Lung (tissue), 13 donors: ENCODE data around the gene ADNP. TPM values are rescaled to one million over a fixed set of nuclear protein-coding genes. Genes with fewer than 3 reads are reported as not detected.

Source experiments
- ATAC-seq: fragments of 200-7000 bp; cut with Tn5 transposase; one replicate; pipeline ENCODE4 v1.9.1; 2020; ENCODE audit warnings: moderate number of reproducible peaks; ENCODE audit not compliant: insufficient read depth, low FRiP score
- DNase-seq, 3 donors: peaks; one replicate each; pipeline ENCODE4 v3.0.0-alpha.2; 2013 to 2017
- H3K27ac ChIP-seq, 2 donors: one replicate each; pipeline ENCODE4 v1.5.1; 2013; ENCODE audit warnings: mild to moderate bottlenecking in 2 of 2, moderate library complexity in 2 of 2, control low read depth in 1 of 2, inconsistent platforms in 1 of 2, low read depth in 1 of 2, low read length in 1 of 2
- H3K27me3 ChIP-seq, 3 donors: one replicate each; pipeline ENCODE4 v1.5.1; 2013; ENCODE audit warnings: low read length in 2 of 3; ENCODE audit not compliant: control insufficient read depth in 3 of 3, insufficient read depth in 3 of 3
- H3K36me3 ChIP-seq, 4 donors: one replicate each; pipeline ENCODE4 v1.5.1; 2013; ENCODE audit warnings: low read length in 4 of 4, mild to moderate bottlenecking in 1 of 4, moderate library complexity in 1 of 4; ENCODE audit not compliant: control insufficient read depth in 4 of 4, insufficient read depth in 4 of 4
- H3K4me1 ChIP-seq, 5 donors: one replicate each; pipeline ENCODE4 v1.5.1; 2013; ENCODE audit warnings: low read length in 5 of 5, mild to moderate bottlenecking in 2 of 5, moderate library complexity in 1 of 5; ENCODE audit not compliant: control insufficient read depth in 5 of 5, insufficient read depth in 5 of 5
- H3K4me3 ChIP-seq: one replicate; pipeline ENCODE4 v1.5.1; 2013; ENCODE audit warnings: mild to moderate bottlenecking, control low read depth, moderate library complexity
- H3K9ac ChIP-seq, 2 donors: one replicate each; pipeline ENCODE4 v1.5.1; 2013; ENCODE audit warnings: low read length in 2 of 2, control low read depth in 1 of 2; ENCODE audit not compliant: insufficient read depth in 1 of 2
- H3K9me3 ChIP-seq, 4 donors: one replicate each; pipeline ENCODE4 v1.5.1; 2013; ENCODE audit warnings: low read length in 3 of 4, mild to moderate bottlenecking in 1 of 4, moderate library complexity in 1 of 4; ENCODE audit not compliant: control insufficient read depth in 4 of 4, insufficient read depth in 3 of 4
- WGBS, 2 donors: extraction: QIAGEN DNeasy Blood & Tissue Kit; methylation state at CpG; one replicate each; pipeline ENCODE4 v1.1.7; 2013; 5-methylcytosine and 5-hydroxymethylcytosine counted together
- polyA plus RNA-seq, 2 donors: library from polyadenylated mRNA; stranded (reverse); fragments of 200-250 nt; gene quantifications; one replicate each; pipeline ENCODE4 v1.2.1, GENCODE V29; 2013
- small RNA-seq: library from RNA; depleted of rRNA; stranded (forward); fragments of <200 nt; gene quantifications from one replicate; pipeline ENCODE3, GENCODE V24; 2014; ENCODE audit warnings: low replicate concordance
- total RNA-seq, 2 donors: library from RNA; depleted of rRNA in 1 of 2; stranded (reverse); fragments of >200 nt in 1 of 2; gene quantifications; one replicate each; pipeline ENCODE4 v1.2.1, GENCODE V29; 2014 to 2021
- TF ChIP-seq, protein P1 (sequence below): IDR thresholded peaks from 2 replicates; pipeline ENCODE4 v1.5.1; 2012; ENCODE audit warnings: mild to moderate bottlenecking; ENCODE audit errors: control extremely low read depth, extremely low read depth
- donor health status: control.
- donor health status: control.
- donor health status: Bipolar disorder and iron deficiency.
- donor health status: healthy.
- donor health status: DM: yes; HTN: yes; CAD: no.

Gene ADNP
- total and polyA plus RNA-seq, 4 donors: 18.0 to 81.5 (median 41.5) TPM

GRCh38 chr20:50844430-50845100, 86.7 kb downstream of the ADNP start:
- peaks cover 0 to 11% (median 4%) of the 10 kb centered on the region in 5 donors for H3K4me1 ChIP-seq
- no peak for DNase-seq
- H3K27me3 ChIP-seq: no peaks in the 10 kb centered on the region
- no peaks in the 10 kb centered on the region for H3K9me3 ChIP-seq
- ATAC-seq: no peak
- no peak overlapping the region for H3K4me3 ChIP-seq
- TF ChIP-seq, protein P1, sequence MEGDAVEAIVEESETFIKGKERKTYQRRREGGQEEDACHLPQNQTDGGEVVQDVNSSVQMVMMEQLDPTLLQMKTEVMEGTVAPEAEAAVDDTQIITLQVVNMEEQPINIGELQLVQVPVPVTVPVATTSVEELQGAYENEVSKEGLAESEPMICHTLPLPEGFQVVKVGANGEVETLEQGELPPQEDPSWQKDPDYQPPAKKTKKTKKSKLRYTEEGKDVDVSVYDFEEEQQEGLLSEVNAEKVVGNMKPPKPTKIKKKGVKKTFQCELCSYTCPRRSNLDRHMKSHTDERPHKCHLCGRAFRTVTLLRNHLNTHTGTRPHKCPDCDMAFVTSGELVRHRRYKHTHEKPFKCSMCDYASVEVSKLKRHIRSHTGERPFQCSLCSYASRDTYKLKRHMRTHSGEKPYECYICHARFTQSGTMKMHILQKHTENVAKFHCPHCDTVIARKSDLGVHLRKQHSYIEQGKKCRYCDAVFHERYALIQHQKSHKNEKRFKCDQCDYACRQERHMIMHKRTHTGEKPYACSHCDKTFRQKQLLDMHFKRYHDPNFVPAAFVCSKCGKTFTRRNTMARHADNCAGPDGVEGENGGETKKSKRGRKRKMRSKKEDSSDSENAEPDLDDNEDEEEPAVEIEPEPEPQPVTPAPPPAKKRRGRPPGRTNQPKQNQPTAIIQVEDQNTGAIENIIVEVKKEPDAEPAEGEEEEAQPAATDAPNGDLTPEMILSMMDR: no peak
- WGBS, 2 donors: 91 to 95% methylated on average over 9 of the region's 9 CpGs
- no peak overlapping the region for H3K9ac ChIP-seq
- H3K36me3 ChIP-seq: no peaks in the 10 kb centered on the region
- no peak overlapping the region for H3K27ac ChIP-seq

- H3K36me3 ChIP-seq: no peaks in the 10 kb centered on the region
- peaks cover 0 to 5% (median 3%) of the 10 kb centered on the region in 5 donors for H3K4me1 ChIP-seq
- WGBS, 2 donors: 85 to 93% methylated on average over 9 of the region's 9 CpGs
- H3K27me3 ChIP-seq: no peaks in the 10 kb centered on the region
- TF ChIP-seq, protein P1: no peak
- H3K4me3 ChIP-seq: no peak overlapping the region
- H3K9ac ChIP-seq: no peak overlapping the region
- no peak overlapping the region for H3K27ac ChIP-seq
- no peaks in the 10 kb centered on the region for H3K9me3 ChIP-seq
- ATAC-seq: no peak
- DNase-seq: no peak
These were observed 87.6 kb downstream of the ADNP start for GRCh38 chr20:50843331-50844276.

DNA sequence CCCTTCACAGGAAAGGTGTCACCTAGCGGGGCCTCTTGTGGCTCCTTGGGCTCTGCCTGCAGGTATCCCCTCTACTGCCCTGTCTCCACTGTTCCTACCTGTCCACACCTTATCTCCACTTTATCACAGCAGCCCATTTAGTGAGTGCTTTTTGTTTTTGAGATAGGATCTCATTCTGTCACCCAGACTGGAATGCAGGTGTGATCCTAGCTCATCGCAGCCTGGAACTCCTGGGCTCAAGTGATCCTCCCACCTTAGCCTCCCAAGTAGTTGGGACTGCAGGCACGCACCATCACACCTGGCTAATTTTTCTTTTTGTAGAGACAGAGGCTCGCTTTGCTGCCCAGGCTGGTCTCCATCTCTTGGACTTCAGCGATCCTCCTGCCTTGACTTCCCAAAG, 88.4 kb downstream of the ADNP start:
- no peak overlapping the region for H3K9ac ChIP-seq
- H3K4me3 ChIP-seq: no peak overlapping the region
- TF ChIP-seq, protein P1: no peak
- no peaks in the 10 kb centered on the region for H3K27me3 ChIP-seq
- no peak overlapping the region for H3K27ac ChIP-seq
- H3K9me3 ChIP-seq: no peaks in the 10 kb centered on the region
- WGBS, 2 donors: 93 to 98% methylated on average over 5 of the region's 5 CpGs
- peaks cover 0 to 5% (median 0%) of the 10 kb centered on the region in 5 donors for H3K4me1 ChIP-seq
- DNase-seq: no peak
- no peak for ATAC-seq
- H3K36me3 ChIP-seq: no peaks in the 10 kb centered on the region

Small RNAs within 50 kb of the gene (small RNA-seq; reads per million reads assigned to genes)
- not detected for gene TMSB4XP6

Other genes with a start within 250 kb of the ADNP start
- 1 to 10 TPM; 4.3 to 7.9 TPM for gene RIPOR3, start 239.9 kb downstream of the ADNP start, total RNA-seq
- gene RIPOR3, start 239.9 kb downstream of the ADNP start, polyA plus RNA-seq: 1 to 10 TPM; 7.4 to 9.9 TPM
- 10 to 100 TPM; 38.1 to 41.8 TPM for gene PARD6B, start 199.9 kb downstream of the ADNP start, total RNA-seq
- gene PARD6B, start 199.9 kb downstream of the ADNP start, polyA plus RNA-seq: 10 to 100 TPM in 1 of 2 donors, 1 to 10 TPM in 1; 2.0 to 13.4 TPM
- gene BCAS4, start 136.4 kb downstream of the ADNP start, total RNA-seq: 1 to 10 TPM; 4.7 to 5.7 TPM
- 1 to 10 TPM; 4.3 to 5.3 TPM for gene BCAS4, start 136.4 kb downstream of the ADNP start, polyA plus RNA-seq
- gene DPM1, start 27.1 kb upstream of the ADNP start, total RNA-seq: 10 to 100 TPM; 32.2 to 34.5 TPM
- gene DPM1, start 27.1 kb upstream of the ADNP start, polyA plus RNA-seq: 10 to 100 TPM; 27.9 to 57.3 TPM
- 1 to 10 TPM; 3.3 to 5.9 TPM for gene MOCS3, start 27.4 kb upstream of the ADNP start, total RNA-seq
- gene MOCS3, start 27.4 kb upstream of the ADNP start, polyA plus RNA-seq: 1 to 10 TPM; 1.8 to 3.4 TPM
- gene KCNG1, start 91.7 kb upstream of the ADNP start, total RNA-seq: under 1 TPM; 0.31 to 0.54 TPM
- under 1 TPM; 0.14 to 0.58 TPM for gene KCNG1, start 91.7 kb upstream of the ADNP start, polyA plus RNA-seq